OCI-LY3 (cell line): ENCODE results near the gene GPATCH8.

Experiments
- EZH2phosphoT487 ChIP-seq: fragments of 200-600 bp; shearing (Covaris generic); IDR thresholded peaks from 2 replicates; pipeline ENCODE4 v1.6.1; 2018; ENCODE audit warnings: antibody characterized with exemption, mixed run types, low read depth
- TF ChIP-seq, protein P1 (sequence below): fragments of 200-600, 300-600 bp; sonication (generic); IDR thresholded peaks from 2 replicates; pipeline ENCODE4 v1.5.1; 2014; ENCODE audit warnings: antibody characterized with exemption, low read length, low read depth

DNA sequence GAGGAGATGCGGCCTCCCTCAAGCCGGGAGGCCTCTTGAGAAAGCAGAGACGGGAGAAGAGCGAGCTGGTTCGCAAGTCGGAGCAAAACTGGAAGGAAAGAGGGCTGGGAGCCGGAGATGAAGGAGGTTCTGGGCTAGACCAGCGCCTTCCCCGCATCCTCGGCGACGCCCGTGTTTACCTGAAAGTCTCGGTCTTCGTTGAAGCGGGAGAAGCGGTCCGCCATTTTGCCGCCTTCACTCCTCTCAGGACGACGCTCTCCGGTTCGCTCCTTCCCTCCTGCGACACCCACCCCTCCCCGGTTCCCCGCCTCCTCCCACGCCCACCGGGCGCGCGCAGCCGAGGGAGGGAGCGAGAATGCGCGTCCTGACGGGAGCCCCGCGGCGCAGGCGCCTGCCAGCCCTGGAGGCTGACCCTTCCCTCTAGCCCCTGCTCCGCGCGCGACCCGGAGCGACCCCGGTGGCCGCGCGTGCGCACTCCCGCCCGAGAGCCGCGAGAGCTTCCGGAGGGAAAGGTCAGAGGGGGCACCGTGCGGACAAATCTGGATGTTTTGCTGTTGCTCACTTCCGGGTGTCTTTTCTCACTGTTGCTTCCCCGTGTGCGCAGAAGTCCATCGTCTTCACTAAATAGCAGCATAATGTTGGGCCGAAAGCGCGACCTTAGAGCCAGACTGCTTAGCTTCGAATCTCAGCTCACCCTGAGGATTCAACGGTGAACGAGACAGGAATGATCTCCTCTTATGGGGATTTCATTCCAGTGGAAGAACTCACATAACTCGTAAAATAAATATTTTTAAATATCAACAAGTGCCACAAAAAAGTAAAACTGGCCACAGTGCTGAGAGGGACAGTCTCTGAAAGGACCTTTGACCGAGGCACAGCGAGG is at the start of gene GPATCH8:
- TF ChIP-seq, protein P1, sequence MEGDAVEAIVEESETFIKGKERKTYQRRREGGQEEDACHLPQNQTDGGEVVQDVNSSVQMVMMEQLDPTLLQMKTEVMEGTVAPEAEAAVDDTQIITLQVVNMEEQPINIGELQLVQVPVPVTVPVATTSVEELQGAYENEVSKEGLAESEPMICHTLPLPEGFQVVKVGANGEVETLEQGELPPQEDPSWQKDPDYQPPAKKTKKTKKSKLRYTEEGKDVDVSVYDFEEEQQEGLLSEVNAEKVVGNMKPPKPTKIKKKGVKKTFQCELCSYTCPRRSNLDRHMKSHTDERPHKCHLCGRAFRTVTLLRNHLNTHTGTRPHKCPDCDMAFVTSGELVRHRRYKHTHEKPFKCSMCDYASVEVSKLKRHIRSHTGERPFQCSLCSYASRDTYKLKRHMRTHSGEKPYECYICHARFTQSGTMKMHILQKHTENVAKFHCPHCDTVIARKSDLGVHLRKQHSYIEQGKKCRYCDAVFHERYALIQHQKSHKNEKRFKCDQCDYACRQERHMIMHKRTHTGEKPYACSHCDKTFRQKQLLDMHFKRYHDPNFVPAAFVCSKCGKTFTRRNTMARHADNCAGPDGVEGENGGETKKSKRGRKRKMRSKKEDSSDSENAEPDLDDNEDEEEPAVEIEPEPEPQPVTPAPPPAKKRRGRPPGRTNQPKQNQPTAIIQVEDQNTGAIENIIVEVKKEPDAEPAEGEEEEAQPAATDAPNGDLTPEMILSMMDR = no peak
- no peak for TF ChIP-seq EZH2phosphoT487
